ENCODE results near the gene PEX1.

DNA sequence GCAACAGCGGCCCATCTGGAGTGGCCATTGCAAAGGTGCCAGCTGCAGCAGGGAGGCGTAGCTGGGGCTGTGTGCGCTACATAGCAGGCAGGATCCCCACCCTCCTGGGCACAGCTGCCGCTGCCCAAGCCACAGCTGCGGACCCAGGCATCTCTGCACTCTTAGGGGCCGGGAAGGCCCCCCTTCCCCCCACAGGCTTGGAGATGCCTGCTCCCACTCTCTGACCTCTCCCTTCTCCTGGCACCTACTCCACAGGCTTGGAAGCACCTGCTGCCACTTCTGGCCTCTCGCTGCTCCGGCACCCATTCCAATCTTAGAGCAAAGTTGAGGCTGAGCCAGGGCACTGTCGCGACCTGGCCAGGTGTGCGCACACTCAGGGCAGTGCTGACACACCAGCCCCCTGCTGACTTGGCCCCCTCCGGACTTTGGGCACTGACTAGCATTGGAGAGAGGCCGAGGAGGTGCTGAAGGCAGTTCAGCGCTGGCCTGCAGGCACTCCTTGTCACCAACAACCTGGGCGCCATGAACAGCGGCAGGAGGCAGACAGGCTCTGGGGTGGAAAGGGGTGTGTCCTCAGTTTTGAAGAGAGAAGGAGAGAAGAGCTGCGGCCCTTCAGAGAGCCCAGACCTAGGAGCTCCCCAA, 18.7 kb upstream of the PEX1 start:
- TF ChIP-seq POLR2A (IDR thresholded peaks at IDR 0.05) (no peak), CTCF (IDR thresholded peaks at IDR 0.05) (no peak)

Data from uterus (tissue), 2 donors.